Measurements from ENCODE around the gene ITPR3. TPM values are rescaled to one million over a fixed set of nuclear protein-coding genes. Genes with fewer than 3 reads are reported as not detected.
A peak's percentile ranks its signal among the peaks of the same experiment; 100 is the strongest.

The ITPR3 gene
- total and polyA plus RNA-seq, 4 donors = 6.0 to 11.9 (median 8.7) TPM

DNA sequence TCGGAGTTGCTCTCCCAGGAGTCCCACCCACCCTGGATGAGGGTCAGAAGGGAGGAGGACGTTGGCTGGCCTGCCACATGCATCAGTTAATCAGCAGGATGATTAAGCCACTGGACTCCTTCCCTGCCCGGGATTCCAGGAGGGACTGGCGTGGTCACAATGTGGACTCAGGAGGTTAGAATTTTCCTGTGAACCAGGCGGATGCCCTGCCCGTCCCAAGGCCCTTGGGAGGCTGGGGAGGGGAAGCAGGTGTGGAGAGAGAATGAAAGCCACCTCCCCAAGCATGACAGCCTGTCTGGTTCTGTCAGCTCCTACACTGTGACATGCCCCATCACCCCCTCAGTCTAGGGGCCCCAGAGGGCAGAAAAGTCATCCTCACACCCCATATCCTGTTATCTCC, 11.6 kb upstream of the ITPR3 start:
- peak overlapping the region; percentile 91 for H3K27ac ChIP-seq (ENCODE audit: low read depth, low read length)
- H3K27me3 ChIP-seq (ENCODE audit: control insufficient read depth, insufficient read depth, low read length) = no peaks in the 10 kb centered on the region
- no peak for DNase-seq (ENCODE audit: low read depth in 4 of 6, low spot score in 6 of 6)
- H3K36me3 ChIP-seq (ENCODE audit: control insufficient read depth, insufficient read depth, low read length) = no peaks in the 10 kb centered on the region
- peaks cover 61% of the 10 kb centered on the region for H3K4me1 ChIP-seq (ENCODE audit: control insufficient read depth, insufficient read depth, low read length)
- peaks cover 3% of the 10 kb centered on the region for H3K9me3 ChIP-seq (ENCODE audit: control insufficient read depth, insufficient read depth, low read length)
- WGBS (ENCODE audit: insufficient coverage) = 24% methylated on average over 2 of the region's 6 CpGs
- H3K4me3 ChIP-seq (ENCODE audit: low read depth, low read length) = no peak overlapping the region

DNA sequence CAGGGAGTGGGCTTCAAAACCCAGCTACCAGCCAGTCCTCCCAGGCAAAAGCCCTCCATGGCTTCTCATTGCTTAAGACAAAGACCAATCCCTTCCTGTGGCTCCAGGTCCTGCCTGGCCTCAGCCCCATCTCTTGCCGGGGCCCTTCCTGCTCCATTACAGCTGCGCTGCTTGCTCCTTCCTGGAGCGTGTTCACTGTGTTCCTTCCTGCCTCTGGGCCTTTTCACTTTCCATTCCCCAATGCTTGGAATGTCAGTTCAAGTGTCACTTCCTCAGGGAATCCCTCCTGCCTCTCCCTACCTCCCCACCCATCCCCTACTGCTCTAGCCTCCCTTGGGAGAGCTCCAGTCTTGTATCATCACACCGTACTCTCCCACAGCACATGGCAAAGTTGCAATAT, 11.1 kb upstream of the ITPR3 start:
- Histone ChIP-seq H3K4me1 (ENCODE audit: control insufficient read depth, insufficient read depth, low read length) (peaks cover 61% of the 10 kb centered on the region), H3K36me3 (ENCODE audit: control insufficient read depth, insufficient read depth, low read length) (no peaks in the 10 kb centered on the region), H3K9me3 (ENCODE audit: control insufficient read depth, insufficient read depth, low read length) (peaks cover 3% of the 10 kb centered on the region), H3K4me3 (ENCODE audit: low read depth, low read length) (no peak overlapping the region), H3K27ac (ENCODE audit: low read depth, low read length) (peak overlapping the region; percentile 91), H3K27me3 (ENCODE audit: control insufficient read depth, insufficient read depth, low read length) (no peaks in the 10 kb centered on the region)
- no peak for DNase-seq (ENCODE audit: low read depth in 4 of 6, low spot score in 6 of 6)
- WGBS (ENCODE audit: insufficient coverage) = 83% methylated on average over 3 of the region's 4 CpGs

DNA sequence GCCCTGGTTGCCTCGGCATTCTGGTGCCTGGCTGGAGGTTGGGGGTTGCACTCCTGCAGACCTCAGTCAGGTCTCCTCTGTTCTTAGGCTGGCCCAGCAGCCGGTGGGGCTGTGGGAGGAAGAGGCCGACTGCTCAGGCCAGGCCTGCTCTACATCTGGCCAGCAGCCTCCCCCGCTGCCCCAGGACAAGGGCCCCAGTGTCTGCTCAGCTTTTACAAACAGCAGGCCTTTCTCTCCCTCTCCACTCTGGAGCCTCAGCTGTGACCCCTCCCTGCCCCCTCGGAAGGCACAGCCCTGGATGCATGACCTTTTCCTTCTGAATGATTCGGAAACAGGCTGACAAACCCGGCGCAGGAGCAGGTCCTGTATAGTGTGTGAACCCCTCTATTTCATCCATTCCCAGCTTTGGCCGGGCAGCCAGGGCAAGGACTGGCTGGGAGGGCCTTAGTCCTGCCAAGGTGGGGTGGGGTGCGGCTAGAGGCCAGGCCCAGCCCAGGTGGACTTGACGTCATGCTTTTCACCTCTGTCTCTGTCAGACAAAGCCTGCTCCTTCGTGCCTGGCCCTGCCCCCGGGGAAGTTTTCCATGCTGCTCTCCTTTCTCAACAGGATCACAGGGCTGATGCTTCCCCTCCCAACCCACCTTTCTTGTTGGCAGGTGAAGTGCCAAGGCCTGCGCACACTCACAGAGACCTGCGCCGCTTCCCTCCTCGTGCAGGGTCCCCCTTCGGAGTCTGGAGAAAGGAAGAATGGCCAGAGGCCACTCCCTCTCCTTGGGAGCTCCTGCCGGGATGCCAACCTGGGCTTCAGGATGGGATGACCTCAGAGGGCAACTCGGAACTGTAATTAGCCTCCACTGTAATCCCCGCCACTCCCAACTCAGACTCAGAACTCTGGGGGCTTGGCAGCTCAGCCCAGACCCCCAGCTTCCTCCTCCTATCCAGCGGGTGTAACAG, 10.1 kb upstream of the ITPR3 start:
- peak overlapping the region; percentile 91 for H3K27ac ChIP-seq (ENCODE audit: low read depth, low read length)
- peak in 1 of 6 donors; percentile 69 for DNase-seq (ENCODE audit: low read depth in 4 of 6, low spot score in 6 of 6)
- no peaks in the 10 kb centered on the region for H3K36me3 ChIP-seq (ENCODE audit: control insufficient read depth, insufficient read depth, low read length)
- 32% methylated on average over 13 of the region's 22 CpGs for WGBS (ENCODE audit: insufficient coverage)
- no peak overlapping the region for H3K4me3 ChIP-seq (ENCODE audit: low read depth, low read length)
- H3K27me3 ChIP-seq (ENCODE audit: control insufficient read depth, insufficient read depth, low read length) = no peaks in the 10 kb centered on the region
- peaks cover 3% of the 10 kb centered on the region for H3K9me3 ChIP-seq (ENCODE audit: control insufficient read depth, insufficient read depth, low read length)
- peaks cover 61% of the 10 kb centered on the region for H3K4me1 ChIP-seq (ENCODE audit: control insufficient read depth, insufficient read depth, low read length)

DNA sequence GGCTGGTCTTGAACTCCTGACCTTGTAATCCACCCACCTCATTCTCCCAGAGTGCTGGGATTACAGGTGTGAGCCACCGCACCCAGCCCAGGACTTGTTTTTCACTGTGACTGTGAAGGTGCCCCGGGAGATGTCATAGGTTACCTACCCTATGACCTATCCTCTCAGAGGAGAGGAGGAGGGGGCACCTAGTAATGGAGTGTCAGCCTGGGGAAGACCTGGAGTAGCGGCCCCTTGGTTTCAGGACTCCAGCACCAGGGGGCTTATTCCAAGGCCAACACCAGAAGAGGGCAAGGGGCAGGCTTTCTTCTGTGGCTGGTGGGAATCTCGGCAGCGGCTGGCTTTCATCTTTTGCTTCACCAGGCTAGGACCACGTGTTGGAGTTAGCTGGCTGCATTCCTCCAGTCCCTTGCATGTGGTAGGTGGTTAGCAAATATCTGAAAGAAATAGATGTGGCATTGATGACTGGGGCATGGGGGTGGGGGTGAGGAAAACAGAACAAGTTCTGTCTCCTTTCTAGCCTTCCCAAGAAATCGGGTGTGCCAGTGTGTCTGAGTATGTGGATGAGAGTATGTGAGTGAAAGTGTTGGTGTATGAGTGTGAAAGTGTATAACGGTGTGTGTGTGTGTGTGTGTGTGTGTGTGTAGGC, 7.9 kb upstream of the ITPR3 start:
- Histone ChIP-seq H3K9me3 (ENCODE audit: control insufficient read depth, insufficient read depth, low read length) (peaks cover 3% of the 10 kb centered on the region), H3K36me3 (ENCODE audit: control insufficient read depth, insufficient read depth, low read length) (no peaks in the 10 kb centered on the region), H3K27ac (ENCODE audit: low read depth, low read length) (peak overlapping the region; percentile 79), H3K4me1 (ENCODE audit: control insufficient read depth, insufficient read depth, low read length) (peaks cover 49% of the 10 kb centered on the region), H3K4me3 (ENCODE audit: low read depth, low read length) (no peak overlapping the region), H3K27me3 (ENCODE audit: control insufficient read depth, insufficient read depth, low read length) (peaks cover 3% of the 10 kb centered on the region)
- no peak for DNase-seq (ENCODE audit: low read depth in 4 of 6, low spot score in 6 of 6)
- WGBS (ENCODE audit: insufficient coverage) = 46% methylated on average over 5 of the region's 8 CpGs

DNA sequence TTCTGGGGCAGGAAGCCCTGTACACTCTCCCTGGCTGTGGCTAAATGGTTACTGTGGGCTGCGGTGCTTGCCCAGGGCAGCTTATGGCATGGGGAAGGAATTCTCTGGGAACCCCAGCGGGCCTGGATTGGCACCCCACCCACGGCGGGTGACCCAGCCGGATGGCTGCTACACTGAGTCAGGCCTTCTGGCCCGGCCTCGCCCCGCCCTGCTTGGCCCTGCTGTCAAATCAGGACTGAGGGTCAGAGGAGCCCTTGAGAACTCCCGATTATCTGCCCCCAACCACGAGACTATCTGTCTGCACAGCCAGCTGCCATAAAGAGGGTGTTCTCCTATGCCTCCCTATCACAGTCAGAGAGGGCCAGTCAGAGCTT, 7.3 kb upstream of the ITPR3 start:
- Histone ChIP-seq H3K4me3 (ENCODE audit: low read depth, low read length) (no peak overlapping the region), H3K36me3 (ENCODE audit: control insufficient read depth, insufficient read depth, low read length) (no peaks in the 10 kb centered on the region), H3K27ac (ENCODE audit: low read depth, low read length) (peak overlapping the region; percentile 79), H3K9me3 (ENCODE audit: control insufficient read depth, insufficient read depth, low read length) (peaks cover 3% of the 10 kb centered on the region), H3K27me3 (ENCODE audit: control insufficient read depth, insufficient read depth, low read length) (peaks cover 3% of the 10 kb centered on the region), H3K4me1 (ENCODE audit: control insufficient read depth, insufficient read depth, low read length) (peaks cover 44% of the 10 kb centered on the region)
- DNase-seq (ENCODE audit: low read depth in 4 of 6, low spot score in 6 of 6) = no peak
- WGBS (ENCODE audit: insufficient coverage) = 72% methylated on average over 7 of the region's 10 CpGs

DNA sequence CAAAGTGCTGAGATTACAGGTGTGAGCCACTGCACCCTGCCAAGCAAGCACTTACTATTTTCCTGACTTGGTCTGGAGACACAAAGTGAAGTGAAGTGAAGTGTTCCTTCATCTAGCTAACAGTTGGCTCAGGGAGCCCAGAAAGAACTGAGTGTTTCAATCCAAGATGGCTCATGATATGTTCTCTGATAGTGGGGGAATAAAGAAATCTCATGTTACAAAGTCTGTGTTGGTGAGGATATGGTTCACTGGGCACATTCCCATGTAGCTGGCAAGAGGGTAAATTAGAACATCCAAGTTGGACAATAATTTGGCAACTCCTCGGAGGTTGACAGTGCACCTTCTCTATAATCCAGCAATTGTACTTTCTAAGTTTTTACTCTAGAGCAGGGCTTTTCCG, 5.0 kb upstream of the ITPR3 start:
- Histone ChIP-seq H3K36me3 (ENCODE audit: control insufficient read depth, insufficient read depth, low read length) (no peaks in the 10 kb centered on the region), H3K27ac (ENCODE audit: low read depth, low read length) (no peak overlapping the region), H3K4me1 (ENCODE audit: control insufficient read depth, insufficient read depth, low read length) (peaks cover 40% of the 10 kb centered on the region), H3K4me3 (ENCODE audit: low read depth, low read length) (no peak overlapping the region), H3K27me3 (ENCODE audit: control insufficient read depth, insufficient read depth, low read length) (peaks cover 20% of the 10 kb centered on the region), H3K9me3 (ENCODE audit: control insufficient read depth, insufficient read depth, low read length) (peaks cover 3% of the 10 kb centered on the region)
- DNase-seq (ENCODE audit: low read depth in 4 of 6, low spot score in 6 of 6) = no peak
- no CpG with 5 or more reads among the region's 2 CpGs for WGBS (ENCODE audit: insufficient coverage)

DNA sequence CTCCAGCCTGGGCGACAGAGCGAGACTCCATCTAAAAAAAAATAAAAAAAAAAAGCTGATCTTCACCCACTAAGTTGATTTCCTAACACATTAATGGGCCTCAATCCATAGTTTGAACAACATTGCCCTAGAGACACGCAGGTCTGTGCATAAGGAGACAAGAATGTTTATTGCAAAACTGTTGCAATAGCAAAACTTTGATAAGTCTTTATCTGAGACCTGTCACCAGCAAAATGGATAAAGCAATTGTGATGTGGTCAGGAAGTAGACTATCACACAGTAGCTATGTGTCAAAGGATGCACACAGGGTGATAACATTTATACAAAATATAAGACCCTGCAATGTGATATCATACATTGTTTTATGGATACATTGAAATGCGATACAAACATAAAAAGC, 4.2 kb upstream of the ITPR3 start:
- Histone ChIP-seq H3K27me3 (ENCODE audit: control insufficient read depth, insufficient read depth, low read length) (peaks cover 27% of the 10 kb centered on the region), H3K4me1 (ENCODE audit: control insufficient read depth, insufficient read depth, low read length) (peaks cover 41% of the 10 kb centered on the region), H3K36me3 (ENCODE audit: control insufficient read depth, insufficient read depth, low read length) (no peaks in the 10 kb centered on the region), H3K27ac (ENCODE audit: low read depth, low read length) (no peak overlapping the region), H3K9me3 (ENCODE audit: control insufficient read depth, insufficient read depth, low read length) (peaks cover 2% of the 10 kb centered on the region), H3K4me3 (ENCODE audit: low read depth, low read length) (no peak overlapping the region)
- no CpG with 5 or more reads among the region's 4 CpGs for WGBS (ENCODE audit: insufficient coverage)
- no peak for DNase-seq (ENCODE audit: low read depth in 4 of 6, low spot score in 6 of 6)

DNA sequence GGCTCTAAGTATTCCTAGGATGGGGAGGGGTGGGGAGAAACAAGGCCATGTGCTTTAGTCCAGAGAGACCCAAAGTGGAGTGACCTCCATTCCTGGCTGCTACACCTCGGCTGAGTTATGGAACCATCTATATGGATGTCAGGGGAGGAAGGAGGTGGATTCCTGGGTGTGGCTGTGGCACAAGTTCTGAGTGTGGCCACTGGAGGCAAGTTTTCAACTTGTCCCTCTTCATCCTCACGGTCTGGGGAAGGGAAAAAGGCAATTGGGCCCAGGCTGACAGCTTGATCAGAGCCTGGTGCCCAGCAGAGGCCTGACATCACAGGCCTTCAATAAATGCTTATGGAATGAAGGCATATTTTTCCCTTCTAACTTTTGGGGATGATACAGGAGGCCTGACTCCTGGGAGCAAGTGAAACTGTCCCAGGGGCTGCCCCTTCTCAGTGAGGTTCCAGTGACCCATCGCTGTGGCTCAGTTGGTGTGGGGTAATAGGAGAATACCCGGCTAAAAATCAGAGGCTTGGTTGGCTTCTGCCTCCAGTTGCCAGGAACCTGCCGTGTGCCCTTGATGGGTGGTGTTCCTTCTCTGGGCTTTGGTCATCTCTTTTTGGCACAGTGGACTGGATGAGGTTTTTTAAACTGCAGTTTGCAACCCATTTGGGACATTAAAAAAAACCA, 1.8 kb upstream of the ITPR3 start:
- H3K4me1 ChIP-seq (ENCODE audit: control insufficient read depth, insufficient read depth, low read length) = peaks cover 35% of the 10 kb centered on the region
- no peaks in the 10 kb centered on the region for H3K36me3 ChIP-seq (ENCODE audit: control insufficient read depth, insufficient read depth, low read length)
- DNase-seq (ENCODE audit: low read depth in 4 of 6, low spot score in 6 of 6) = no peak
- peak overlapping the region; percentile 42 for H3K27ac ChIP-seq (ENCODE audit: low read depth, low read length)
- no peaks in the 10 kb centered on the region for H3K9me3 ChIP-seq (ENCODE audit: control insufficient read depth, insufficient read depth, low read length)
- H3K4me3 ChIP-seq (ENCODE audit: low read depth, low read length) = no peak overlapping the region
- WGBS (ENCODE audit: insufficient coverage) = 65% methylated on average over 4 of the region's 5 CpGs
- H3K27me3 ChIP-seq (ENCODE audit: control insufficient read depth, insufficient read depth, low read length) = peaks cover 46% of the 10 kb centered on the region

DNA sequence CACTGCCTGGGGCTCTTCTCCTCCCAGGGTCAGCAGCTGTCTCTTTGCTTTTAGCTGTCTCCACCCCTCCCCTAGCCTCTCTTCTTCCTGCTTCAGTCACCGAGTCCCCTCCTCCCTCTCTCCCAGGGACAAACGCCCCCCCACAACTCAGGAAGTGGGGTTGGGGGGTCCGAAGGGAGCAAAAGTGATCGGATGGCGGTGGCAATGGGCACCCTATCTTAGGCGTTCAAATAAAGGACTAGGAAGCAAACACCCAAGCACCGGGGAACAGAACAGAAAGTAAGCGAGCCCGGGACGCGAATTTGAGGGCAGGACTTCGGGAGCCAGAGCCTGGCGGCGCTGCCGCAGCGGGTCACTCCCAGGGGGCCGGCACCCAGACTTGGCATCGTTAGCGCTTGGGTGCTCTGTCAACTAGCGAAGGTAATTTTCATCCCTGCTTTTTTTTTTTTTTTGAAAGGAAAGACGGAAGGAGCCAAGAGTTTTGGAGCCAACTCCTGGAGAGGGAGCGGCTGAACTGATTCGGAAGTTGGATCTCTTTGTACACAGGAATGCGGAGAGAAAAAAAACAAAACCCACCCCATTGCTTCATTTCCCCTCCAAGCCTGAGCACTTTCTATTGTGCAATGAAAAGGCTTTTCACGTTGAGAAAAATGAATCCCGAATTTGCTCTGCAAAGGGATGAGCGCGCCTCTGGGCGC, 815 bp upstream of the ITPR3 start:
- peaks cover 46% of the 10 kb centered on the region for H3K27me3 ChIP-seq (ENCODE audit: control insufficient read depth, insufficient read depth, low read length)
- WGBS (ENCODE audit: insufficient coverage) = 3% methylated on average over 22 of the region's 29 CpGs

More for the DNA sequence above, 815 bp upstream of the ITPR3 start:
- H3K4me1 ChIP-seq (ENCODE audit: control insufficient read depth, insufficient read depth, low read length) = peaks cover 34% of the 10 kb centered on the region
- peak overlapping the region; percentile 36 for H3K27ac ChIP-seq (ENCODE audit: low read depth, low read length)
- peak in 1 of 6 donors; percentile 59 for DNase-seq (ENCODE audit: low read depth in 4 of 6, low spot score in 6 of 6)
- no peaks in the 10 kb centered on the region for H3K9me3 ChIP-seq (ENCODE audit: control insufficient read depth, insufficient read depth, low read length)
- no peaks in the 10 kb centered on the region for H3K36me3 ChIP-seq (ENCODE audit: control insufficient read depth, insufficient read depth, low read length)
- peak overlapping the region; percentile 45 for H3K4me3 ChIP-seq (ENCODE audit: low read depth, low read length)
